ENCODE data around the gene SPTBN4.

DNA sequence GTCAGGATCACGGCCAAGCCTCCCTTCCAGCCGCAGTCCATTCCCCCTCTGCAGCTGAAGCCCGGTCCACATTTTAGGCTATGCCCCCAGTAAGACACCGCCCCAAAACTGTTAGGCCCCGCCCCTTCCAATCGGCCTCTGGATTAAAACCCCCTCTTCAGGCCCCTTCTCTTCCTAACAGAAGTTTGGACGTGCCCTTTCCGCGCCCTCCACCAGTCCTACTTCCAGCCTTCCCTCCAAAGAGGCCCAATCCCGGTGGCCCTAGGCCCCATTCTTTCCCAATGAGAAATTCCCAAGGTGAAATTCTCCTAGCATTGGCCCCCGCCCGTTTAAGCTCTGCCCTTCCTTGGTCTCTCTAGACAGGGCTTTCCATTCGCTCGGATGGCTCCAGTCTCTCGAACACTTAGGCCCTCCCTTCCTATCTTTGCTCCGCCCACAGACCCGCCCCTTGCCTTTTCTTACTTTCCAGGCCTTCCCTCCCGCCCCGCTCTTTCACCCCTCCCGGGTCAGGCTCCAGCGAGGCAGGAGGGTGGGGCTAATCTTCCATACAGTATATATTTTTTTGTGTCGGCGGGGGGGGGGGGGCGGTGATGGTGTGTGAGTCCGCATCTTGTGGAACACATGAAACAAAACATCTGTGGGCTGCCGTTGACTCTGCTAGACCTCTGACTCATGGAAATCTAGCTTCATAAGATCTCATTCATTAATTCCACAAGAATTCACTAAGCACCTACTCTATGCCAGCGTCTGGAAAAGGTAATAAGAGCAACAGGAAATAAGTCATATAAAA lies 148.0 kb downstream of the SPTBN4 start:
- no peak for TF ChIP-seq CTCF (IDR thresholded peaks at IDR 0.05)
- no peak for TF ChIP-seq POLR2AphosphoS5 (IDR thresholded peaks at IDR 0.05)
- TF ChIP-seq POLR2A (IDR thresholded peaks at IDR 0.05) = peak in 1 of 4 donors; percentile 29

Measured in upper lobe of left lung (tissue), 4 donors.